Measurements from ENCODE around the gene AOC1. TPM values are rescaled to one million over a fixed set of nuclear protein-coding genes. Genes with fewer than 3 reads are reported as not detected.

AOC1 gene
- total and polyA plus RNA-seq, 12 donors: 0.04 to 1.2 (median 0.32) TPM; not detected in 3

- ATAC-seq (no peak), DNase-seq (no peak)
- Histone ChIP-seq H3K4me1 (no peaks in the 10 kb centered on the region), H3K36me3 (no peaks in the 10 kb centered on the region), H3K27me3 (peaks cover 0 to 25% (median 4%) of the 10 kb centered on the region in 7 donors), H3K27ac (no peak overlapping the region), H3K9me3 (no peaks in the 10 kb centered on the region), H3K4me3 (no peak overlapping the region)
- WGBS, 2 donors: 83 to 91% methylated on average over 9 of the region's 9 CpGs
- intact Hi-C loops (cut with DNase I): no loop called here
- TF ChIP-seq CTCF (IDR thresholded peaks at IDR 0.05): no peak
Observed at GRCh38 chr7:150855476-150856302, 3.4 kb downstream of the AOC1 start.

- ATAC-seq: no peak
- no peaks in the 10 kb centered on the region for H3K36me3 ChIP-seq
- no peak for TF ChIP-seq CTCF (IDR thresholded peaks at IDR 0.05)
- DNase-seq: no peak
- WGBS, 2 donors: 89 to 91% methylated on average over 26 of the region's 26 CpGs
- intact Hi-C loops (cut with DNase I): no loop called here
- H3K9me3 ChIP-seq: no peaks in the 10 kb centered on the region
- H3K4me1 ChIP-seq: no peaks in the 10 kb centered on the region
- H3K4me3 ChIP-seq: no peak overlapping the region
- H3K27ac ChIP-seq: no peak overlapping the region
- peaks cover 0 to 22% (median 4%) of the 10 kb centered on the region in 7 donors for H3K27me3 ChIP-seq
Observed at GRCh38 chr7:150856303-150857275, 4.3 kb downstream of the AOC1 start.

- Histone ChIP-seq H3K4me3 (no peak overlapping the region), H3K4me1 (no peaks in the 10 kb centered on the region), H3K36me3 (no peaks in the 10 kb centered on the region), H3K27ac (no peak overlapping the region), H3K9me3 (no peaks in the 10 kb centered on the region), H3K27me3 (peaks cover 0 to 14% (median 3%) of the 10 kb centered on the region in 7 donors)
- WGBS, 2 donors: 91 to 94% methylated on average over 43 of the region's 43 CpGs
- intact Hi-C loops (cut with DNase I): no loop called here
- no peak for TF ChIP-seq CTCF (IDR thresholded peaks at IDR 0.05)
- DNase-seq: no peak
- ATAC-seq: no peak
Observed at GRCh38 chr7:150857276-150858055, 5.1 kb downstream of the AOC1 start.

Measured in heart right ventricle (tissue), 16 donors.